Measurements from ENCODE around the gene ULK4. TPM values are rescaled to one million over a fixed set of nuclear protein-coding genes. Genes with fewer than 3 reads are reported as not detected.

The ULK4 gene
- total and polyA plus RNA-seq, 12 donors, result 1.6 to 24.5 (median 6.9) TPM

GRCh38 chr3:41222501-41222900 is 739.4 kb downstream of the ULK4 start:
- WGBS, 4 donors, result 71 to 78% (median 76%) methylated on average over 3 of the region's 3 CpGs
- Histone ChIP-seq H3K4me3 (no peak overlapping the region), H3K27me3 (no peaks in the 10 kb centered on the region), H3K9me3 (replicated peaks in 1 of 3) (no peaks in the 10 kb centered on the region), H3K36me3 (replicated peaks in 1 of 2) (peaks cover 0 to 28% of the 10 kb centered on the region in 2 donors), H3K4me1 (replicated peaks in 1 of 2) (peaks cover 14 to 60% of the 10 kb centered on the region in 2 donors), H3K27ac (no peak overlapping the region)
- intact Hi-C loops (cut with DNase I), result no loop called here
- DNase-seq, result no peak
- TF ChIP-seq CTCF (IDR thresholded peaks at IDR 0.05) (no peak), POLR2A (IDR thresholded peaks at IDR 0.05) (no peak)

- Histone ChIP-seq H3K4me3 (no peak overlapping the region), H3K9me3 (replicated peaks in 1 of 3) (no peaks in the 10 kb centered on the region), H3K27ac (no peak overlapping the region), H3K4me1 (replicated peaks in 1 of 2) (peaks cover 17 to 65% of the 10 kb centered on the region in 2 donors), H3K36me3 (replicated peaks in 1 of 2) (peaks cover 0 to 23% of the 10 kb centered on the region in 2 donors), H3K27me3 (no peaks in the 10 kb centered on the region)
- 54 to 64% (median 60%) methylated on average over 2 of the region's 2 CpGs for WGBS, 4 donors
- no peak for DNase-seq
- intact Hi-C loops (cut with DNase I), result no loop called here
- TF ChIP-seq CTCF (IDR thresholded peaks at IDR 0.05) (no peak), POLR2A (IDR thresholded peaks at IDR 0.05) (no peak)
These were observed 739.9 kb downstream of the ULK4 start for GRCh38 chr3:41222012-41222411.

- TF ChIP-seq POLR2A (IDR thresholded peaks at IDR 0.05), result no peak
- TF ChIP-seq CTCF (IDR thresholded peaks at IDR 0.05), result no peak
- 77 to 82% (median 79%) methylated on average over 7 of the region's 7 CpGs for WGBS, 4 donors
- peaks cover 17 to 74% of the 10 kb centered on the region in 2 donors for H3K4me1 ChIP-seq (replicated peaks in 1 of 2)
These were observed 740.8 kb downstream of the ULK4 start for GRCh38 chr3:41220906-41221677.

GRCh38 chr3:41219424-41219823 is 742.5 kb downstream of the ULK4 start:
- DNase-seq, result no peak
- Histone ChIP-seq H3K4me1 (replicated peaks in 1 of 2) (peaks cover 17 to 84% of the 10 kb centered on the region in 2 donors), H3K9me3 (replicated peaks in 1 of 3) (no peaks in the 10 kb centered on the region), H3K27ac (no peak overlapping the region), H3K4me3 (no peak overlapping the region), H3K27me3 (no peaks in the 10 kb centered on the region), H3K36me3 (replicated peaks in 1 of 2) (no peaks in the 10 kb centered on the region)
- WGBS, 4 donors, result 95 to 100% (median 99%) methylated on average over 1 of the region's 1 CpG
- no peak for TF ChIP-seq POLR2A (IDR thresholded peaks at IDR 0.05)
- no peak for TF ChIP-seq CTCF (IDR thresholded peaks at IDR 0.05)
- intact Hi-C loops (cut with DNase I), result no loop called here

More at GRCh38 chr3:41220906-41221677, 740.8 kb downstream of the ULK4 start:
- Histone ChIP-seq H3K9me3 (replicated peaks in 1 of 3) (no peaks in the 10 kb centered on the region), H3K27ac (no peak overlapping the region), H3K36me3 (replicated peaks in 1 of 2) (peaks cover 0 to 14% of the 10 kb centered on the region in 2 donors), H3K4me3 (no peak overlapping the region), H3K27me3 (no peaks in the 10 kb centered on the region)
- no peak for DNase-seq
- intact Hi-C loops (cut with DNase I), result no loop called here
